SJSA1 (cell line): ENCODE results near the gene SGMS1. TPM values are rescaled to one million over a fixed set of nuclear protein-coding genes. Genes with fewer than 3 reads are reported as not detected.
A peak's percentile ranks its signal among the peaks of the same experiment; 100 is the strongest.

Experiments used
- DNase-seq, 2 experiments: peaks; one replicate each; pipeline ENCODE4 v3.0.0-alpha.2; 2015 to 2020; ENCODE audit warnings: low spot score in 2 of 2, low read depth in 1 of 2
- H3K27ac ChIP-seq: fragments of 250-450 bp; sonication (Bioruptor Pico); 2 replicates; pipeline ENCODE4 v1.5.1; 2020; ENCODE audit warnings: mild to moderate bottlenecking, moderate library complexity
- H3K27me3 ChIP-seq: fragments of 250-450 bp; sonication (Bioruptor Pico); replicated peaks from 2 replicates; pipeline ENCODE4 v1.5.1; 2020; ENCODE audit warnings: mild to moderate bottlenecking, moderate library complexity
- H3K36me3 ChIP-seq: fragments of 250-450 bp; sonication (Bioruptor Pico); 2 replicates; pipeline ENCODE4 v1.5.1; 2020; ENCODE audit warnings: mild to moderate bottlenecking
- H3K4me1 ChIP-seq: fragments of 250-450 bp; sonication (Bioruptor Pico); replicated peaks from 2 replicates; pipeline ENCODE4 v1.6.1; 2021; ENCODE audit warnings: mild to moderate bottlenecking
- H3K4me3 ChIP-seq: fragments of 250-450 bp; sonication (Bioruptor Pico); 2 replicates; pipeline ENCODE4 v1.5.1; 2020; ENCODE audit warnings: mild to moderate bottlenecking
- H3K9me3 ChIP-seq: fragments of 250-450 bp; sonication (Bioruptor Pico); replicated peaks from 2 replicates; pipeline ENCODE4 v1.5.1; 2020; ENCODE audit warnings: mild to moderate bottlenecking
- total RNA-seq: library from RNA; depleted of rRNA; stranded (reverse); fragments of >200 nt; shearing (Covaris generic); gene quantifications from 2 replicates; pipeline ENCODE4 v1.2.3, GENCODE V29; 2014

Gene SGMS1
- total RNA-seq, 1 experiment from 2014 or later, result 109 TPM

- no peaks in the 10 kb centered on the region for H3K9me3 ChIP-seq
- no peaks in the 10 kb centered on the region for H3K4me1 ChIP-seq
These were observed 96.2 kb downstream of the SGMS1 start for GRCh38 chr10:50527442-50528043.

DNA sequence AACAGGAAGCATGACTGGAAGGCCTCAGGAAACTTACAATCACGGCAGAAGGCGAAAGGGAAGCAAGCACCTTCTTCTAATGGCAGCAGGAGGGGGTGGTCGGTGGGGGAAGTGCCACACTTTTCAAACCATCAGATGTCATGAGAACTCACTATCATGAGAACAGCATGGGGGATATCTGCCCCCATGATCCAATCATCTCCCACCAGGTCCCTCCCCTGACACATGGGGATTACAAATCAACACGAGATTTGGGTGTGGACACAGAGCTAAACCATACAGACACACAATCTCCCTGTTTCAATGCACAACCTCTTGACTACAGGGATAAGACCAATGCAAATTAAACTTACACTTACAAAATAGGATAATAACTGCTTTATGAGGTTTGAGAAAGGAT lies 97.6 kb downstream of the SGMS1 start:
- Histone ChIP-seq H3K4me3 (no peak overlapping the region), H3K36me3 (no peaks in the 10 kb centered on the region), H3K27ac (no peak overlapping the region), H3K9me3 (no peaks in the 10 kb centered on the region), H3K4me1 (no peaks in the 10 kb centered on the region), H3K27me3 (no peaks in the 10 kb centered on the region)
- no peak for DNase-seq

More at GRCh38 chr10:50527442-50528043, 96.2 kb downstream of the SGMS1 start:
- Histone ChIP-seq H3K27me3 (no peaks in the 10 kb centered on the region), H3K27ac (no peak overlapping the region), H3K4me3 (no peak overlapping the region), H3K36me3 (no peaks in the 10 kb centered on the region)
- DNase-seq, result no peak

- no peaks in the 10 kb centered on the region for H3K4me1 ChIP-seq
- no peaks in the 10 kb centered on the region for H3K9me3 ChIP-seq
- H3K27me3 ChIP-seq, result no peaks in the 10 kb centered on the region
- no peak overlapping the region for H3K4me3 ChIP-seq
- H3K27ac ChIP-seq, result no peak overlapping the region
- H3K36me3 ChIP-seq, result no peaks in the 10 kb centered on the region
- DNase-seq, result no peak
These were observed 100.4 kb downstream of the SGMS1 start for GRCh38 chr10:50523357-50523756.

DNA sequence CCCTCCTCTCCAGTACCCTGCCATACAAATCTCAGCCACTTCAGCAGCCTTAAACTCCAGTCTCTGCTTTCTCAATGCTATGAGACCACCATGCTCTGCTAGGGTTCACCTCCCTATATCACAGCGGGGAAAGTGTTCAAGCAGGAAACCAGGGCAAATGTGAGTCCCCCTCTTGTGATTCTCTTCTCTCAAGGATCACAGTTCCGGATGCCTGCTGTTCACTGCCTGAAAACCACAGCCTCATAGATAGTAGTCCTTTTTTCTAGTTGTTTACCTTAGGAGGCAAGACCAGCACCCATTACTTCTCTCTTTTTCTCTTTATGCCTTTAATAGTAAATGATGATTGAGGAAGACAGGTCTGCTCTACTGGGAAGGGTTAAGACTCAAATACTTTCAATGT lies 100.8 kb downstream of the SGMS1 start:
- Histone ChIP-seq H3K9me3 (no peaks in the 10 kb centered on the region), H3K4me1 (no peaks in the 10 kb centered on the region), H3K4me3 (no peak overlapping the region), H3K27ac (no peak overlapping the region), H3K27me3 (no peaks in the 10 kb centered on the region), H3K36me3 (no peaks in the 10 kb centered on the region)
- DNase-seq, result no peak

- Histone ChIP-seq H3K27me3 (no peaks in the 10 kb centered on the region), H3K27ac (no peak overlapping the region), H3K4me3 (no peak overlapping the region), H3K36me3 (no peaks in the 10 kb centered on the region), H3K4me1 (peaks cover 7% of the 10 kb centered on the region; the same call in 1 of the 2 replicates), H3K9me3 (no peaks in the 10 kb centered on the region)
- no peak for DNase-seq
These were observed 103.6 kb downstream of the SGMS1 start for GRCh38 chr10:50520115-50520514.

DNA sequence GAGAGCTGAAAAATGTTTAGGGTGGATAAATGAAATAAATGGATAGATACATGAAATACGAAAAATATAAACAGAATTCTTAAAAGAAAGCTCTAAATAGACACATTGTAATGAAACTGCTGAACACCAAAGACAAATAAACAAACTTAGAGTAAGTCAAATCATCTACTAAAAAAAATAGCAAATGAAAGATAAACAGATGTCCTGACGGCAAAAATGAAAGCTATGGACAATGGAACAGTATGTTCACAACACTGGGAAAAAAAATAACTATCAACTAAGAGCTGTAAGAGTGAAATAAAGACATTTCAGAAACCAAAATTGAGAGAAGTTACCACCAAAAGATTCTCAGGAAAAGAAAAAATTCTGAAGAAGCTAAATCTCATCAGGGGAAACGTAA lies 106.1 kb downstream of the SGMS1 start:
- DNase-seq, result peak in 1 of 2 experiments; percentile 52

GRCh38 chr10:50516171-50516570 lies 107.6 kb downstream of the SGMS1 start:
- Histone ChIP-seq H3K27ac (no peak overlapping the region), H3K4me3 (no peak overlapping the region), H3K27me3 (no peaks in the 10 kb centered on the region), H3K4me1 (peaks cover 20% of the 10 kb centered on the region), H3K9me3 (no peaks in the 10 kb centered on the region), H3K36me3 (no peaks in the 10 kb centered on the region)
- no peak for DNase-seq

More for the DNA sequence above, 106.1 kb downstream of the SGMS1 start:
- Histone ChIP-seq H3K27ac (no peak overlapping the region), H3K4me3 (no peak overlapping the region), H3K36me3 (no peaks in the 10 kb centered on the region), H3K4me1 (peaks cover 7% of the 10 kb centered on the region; the same call in 1 of the 2 replicates), H3K9me3 (no peaks in the 10 kb centered on the region), H3K27me3 (no peaks in the 10 kb centered on the region)

GRCh38 chr10:50515420-50515819 lies 108.3 kb downstream of the SGMS1 start:
- no peak for DNase-seq
- Histone ChIP-seq H3K36me3 (no peaks in the 10 kb centered on the region), H3K27me3 (no peaks in the 10 kb centered on the region), H3K27ac (no peak overlapping the region), H3K9me3 (no peaks in the 10 kb centered on the region), H3K4me3 (no peak overlapping the region), H3K4me1 (peaks cover 28% of the 10 kb centered on the region)

GRCh38 chr10:50514995-50515394 lies 108.8 kb downstream of the SGMS1 start:
- Histone ChIP-seq H3K27me3 (no peaks in the 10 kb centered on the region), H3K36me3 (no peaks in the 10 kb centered on the region), H3K4me3 (no peak overlapping the region), H3K9me3 (no peaks in the 10 kb centered on the region), H3K4me1 (peaks cover 29% of the 10 kb centered on the region), H3K27ac (no peak overlapping the region)
- no peak for DNase-seq

GRCh38 chr10:50513956-50514355 lies 109.8 kb downstream of the SGMS1 start:
- Histone ChIP-seq H3K4me3 (no peak overlapping the region), H3K27me3 (no peaks in the 10 kb centered on the region), H3K27ac (no peak overlapping the region), H3K4me1 (peaks cover 29% of the 10 kb centered on the region), H3K36me3 (no peaks in the 10 kb centered on the region), H3K9me3 (no peaks in the 10 kb centered on the region)
- no peak for DNase-seq

DNA sequence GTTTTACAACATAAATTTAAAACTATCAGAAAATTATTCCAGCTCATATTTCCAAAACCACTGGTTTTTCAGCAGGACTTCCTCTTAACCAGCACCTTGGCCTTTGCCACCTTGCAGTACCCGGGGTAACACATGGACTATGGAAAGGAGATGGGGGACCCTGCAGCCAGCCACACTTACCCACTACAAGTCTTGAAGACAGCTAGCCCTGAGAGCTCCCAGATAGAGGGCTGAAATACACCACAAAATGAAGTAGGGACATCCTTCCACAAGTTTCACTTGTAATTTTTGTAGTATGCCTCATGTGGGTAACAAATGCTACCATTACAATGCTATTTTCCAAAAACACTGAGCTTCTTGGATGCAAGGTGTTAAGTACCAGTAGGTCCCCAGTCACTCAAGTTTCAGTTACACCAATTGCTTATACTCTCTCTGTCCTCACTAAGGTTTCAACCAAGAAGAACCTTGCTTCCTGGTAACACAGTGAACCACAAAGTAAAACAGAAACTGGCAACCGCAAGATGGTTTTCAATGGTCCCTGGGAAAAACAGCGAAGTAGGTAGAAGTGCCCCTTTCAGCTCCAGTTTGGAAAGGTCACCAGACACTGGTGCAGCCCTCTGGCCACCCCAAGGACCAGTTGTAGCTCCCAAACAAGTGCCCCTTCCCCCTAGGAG lies 110.9 kb downstream of the SGMS1 start:
- no peak overlapping the region for H3K27ac ChIP-seq
- no peak for DNase-seq
- H3K4me1 ChIP-seq, result peaks cover 29% of the 10 kb centered on the region
- H3K27me3 ChIP-seq, result no peaks in the 10 kb centered on the region
- H3K9me3 ChIP-seq, result no peaks in the 10 kb centered on the region
- no peaks in the 10 kb centered on the region for H3K36me3 ChIP-seq
- no peak overlapping the region for H3K4me3 ChIP-seq

DNA sequence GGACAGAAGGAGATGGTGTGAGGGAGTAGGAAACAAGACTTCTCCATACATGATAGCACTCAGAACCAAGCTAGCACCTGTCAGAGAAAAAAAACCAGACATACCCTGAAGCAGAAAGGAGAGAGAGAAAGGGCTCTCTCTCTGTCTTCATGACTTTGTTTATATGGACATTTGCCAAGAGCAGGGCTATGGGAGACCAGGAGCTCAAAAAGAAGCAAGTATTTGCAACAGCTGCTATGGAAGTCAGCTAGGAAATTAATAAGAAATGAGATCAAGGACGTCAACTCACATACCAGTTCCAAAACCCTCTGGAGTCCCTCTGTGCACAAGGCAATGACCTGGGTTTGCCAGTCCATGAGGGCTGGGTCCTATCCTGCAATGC lies 111.6 kb downstream of the SGMS1 start:
- Histone ChIP-seq H3K4me3 (no peak overlapping the region), H3K4me1 (peaks cover 27% of the 10 kb centered on the region), H3K36me3 (no peaks in the 10 kb centered on the region), H3K27ac (0 out of 2 replicates have a peak overlapping the region, but pooled peaks have one; percentile 32), H3K9me3 (no peaks in the 10 kb centered on the region), H3K27me3 (no peaks in the 10 kb centered on the region)
- no peak for DNase-seq

DNA sequence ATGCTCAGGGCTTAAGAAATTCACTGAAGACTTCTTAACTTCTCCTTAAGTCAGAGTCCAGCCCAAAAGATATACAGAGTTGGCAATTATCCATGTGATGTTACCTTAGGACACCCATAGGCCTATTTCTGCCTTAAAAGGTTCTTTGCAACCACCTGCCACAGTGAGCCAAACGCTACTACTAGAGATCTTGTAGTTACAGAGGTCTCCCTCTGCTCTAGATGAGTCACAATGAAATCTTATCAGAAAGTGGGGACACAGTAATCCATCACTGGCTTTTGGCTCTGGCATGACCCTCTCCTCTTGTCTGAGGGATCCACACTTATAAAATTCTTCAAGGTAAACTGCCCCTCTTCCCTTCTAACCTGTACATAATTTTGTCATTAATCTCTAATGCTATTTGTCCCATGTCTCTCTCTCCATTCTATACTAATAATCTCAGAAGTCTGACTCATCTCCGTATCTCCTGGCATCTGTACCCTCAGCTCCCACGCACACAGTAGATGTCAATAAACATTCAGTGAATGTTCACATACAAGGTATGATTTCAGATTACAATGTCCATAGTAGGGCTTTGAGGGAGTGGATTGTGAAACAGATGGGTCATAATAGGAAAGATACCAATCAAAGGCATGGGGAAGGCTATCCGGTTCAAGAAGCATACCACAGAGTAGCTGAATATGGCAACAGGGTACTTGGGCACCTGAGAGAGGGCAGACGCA lies 112.1 kb downstream of the SGMS1 start:
- Histone ChIP-seq H3K36me3 (no peaks in the 10 kb centered on the region), H3K4me3 (no peak overlapping the region), H3K27me3 (no peaks in the 10 kb centered on the region), H3K9me3 (no peaks in the 10 kb centered on the region), H3K27ac (peak overlapping the region; percentile 21), H3K4me1 (peaks cover 22% of the 10 kb centered on the region)
- peak in 1 of 2 experiments; percentile 73 for DNase-seq
